MM.1S (cell line): ENCODE measurements around the gene LMBR1.

Experiments used
- DNase-seq: peaks from one replicate; pipeline ENCODE4 v3.0.0-alpha.2; 2015
- H2AFZ ChIP-seq: fragments of 300-600 bp; sonication (generic); 2 replicates; pipeline ENCODE4 v1.6.0; 2016; ENCODE audit warnings: antibody characterized with exemption, low read length
- H3F3A ChIP-seq: fragments of 300-600 bp; sonication (generic); 2 replicates; pipeline ENCODE4 v1.6.1; 2016; ENCODE audit warnings: mild to moderate bottlenecking, antibody characterized with exemption, low read length, moderate library complexity, mixed read lengths; ENCODE audit not compliant: insufficient read depth
- H3K27ac ChIP-seq: fragments of 300-600 bp; sonication (generic); 2 replicates; pipeline ENCODE4 v1.5.1; 2016; ENCODE audit warnings: mild to moderate bottlenecking, low read length
- H3K27me3 ChIP-seq: fragments of 300-600 bp; sonication (generic); replicated peaks from 2 replicates; pipeline ENCODE4 v1.6.0; 2016; ENCODE audit warnings: low read length; ENCODE audit not compliant: insufficient read depth
- H3K36me3 ChIP-seq: fragments of 300-600 bp; sonication (generic); replicated peaks from 2 replicates; pipeline ENCODE4 v1.6.1; 2016; ENCODE audit warnings: mild to moderate bottlenecking, low read length, mixed read lengths; ENCODE audit not compliant: insufficient read depth
- H3K4me1 ChIP-seq: fragments of 300-600 bp; sonication (generic); 2 replicates; pipeline ENCODE4 v1.6.1; 2016; ENCODE audit warnings: low read length, mixed read lengths
- H3K4me2 ChIP-seq: fragments of 300-600 bp; sonication (generic); 2 replicates; pipeline ENCODE4 v1.6.0; 2016; ENCODE audit warnings: low read depth, low read length
- H3K4me3 ChIP-seq: fragments of 300-600 bp; sonication (generic); 2 replicates; pipeline ENCODE4 v1.5.1; 2016; ENCODE audit warnings: low read length, mixed read lengths
- H3K79me2 ChIP-seq: fragments of 300-600 bp; sonication (generic); 2 replicates; pipeline ENCODE4 v1.6.1; 2016; ENCODE audit warnings: mixed run types, low read length, mixed read lengths
- H3K9ac ChIP-seq: fragments of 300-600 bp; sonication (generic); 2 replicates; pipeline ENCODE4 v1.6.1; 2016; ENCODE audit warnings: low read length, mixed read lengths
- H3K9me2 ChIP-seq: fragments of 300-600 bp; sonication (generic); replicated peaks from 2 replicates; pipeline ENCODE4 v1.6.1; 2016; ENCODE audit warnings: mild to moderate bottlenecking, low read length, mixed read lengths; ENCODE audit not compliant: insufficient read depth
- H3K9me3 ChIP-seq: fragments of 300-600 bp; sonication (generic); replicated peaks from 2 replicates; pipeline ENCODE4 v1.6.1; 2016; ENCODE audit warnings: mild to moderate bottlenecking, low read length, mixed read lengths; ENCODE audit not compliant: insufficient read depth
- H4K20me1 ChIP-seq: fragments of 300-600 bp; sonication (generic); 2 replicates; pipeline ENCODE4 v1.6.1; 2016; ENCODE audit warnings: mild to moderate bottlenecking, low read length, moderate library complexity, mixed read lengths; ENCODE audit not compliant: insufficient read depth
- CTCF ChIP-seq: fragments of 300-600 bp; sonication (generic); IDR thresholded peaks from 2 replicates; pipeline ENCODE4 v1.5.1; 2016; ENCODE audit warnings: antibody characterized with exemption, low read length, mixed read lengths
- EZH2 ChIP-seq: fragments of 300-600 bp; sonication (generic); optimal IDR thresholded peaks from 2 replicates; pipeline ENCODE3; 2017; ENCODE audit warnings: low read depth, mild to moderate bottlenecking, antibody characterized with exemption, low read length, mixed read lengths
- EZH2phosphoT487 ChIP-seq: fragments of 300-600 bp; sonication (generic); IDR thresholded peaks from 2 replicates; pipeline ENCODE4 v1.6.1; 2018; ENCODE audit warnings: antibody characterized with exemption, low read length

LMBR1 gene

GRCh38 chr7:156642306-156643045 is 250.5 kb downstream of the LMBR1 start:
- TF ChIP-seq CTCF (no peak), EZH2 (no peak)
- Histone ChIP-seq H3K9me2 (no peaks in the 10 kb centered on the region), H4K20me1 (no peaks in the 10 kb centered on the region), H3K27me3 (no peaks in the 10 kb centered on the region), H3K4me1 (peaks cover 11% of the 10 kb centered on the region; the same call in 1 of the 2 replicates), H3K4me2 (no peak overlapping the region), H3K9me3 (no peaks in the 10 kb centered on the region), H3K9ac (no peak overlapping the region), H2AFZ (no peak overlapping the region), H3K27ac (no peak overlapping the region), H3K4me3 (no peak overlapping the region), H3K36me3 (no peaks in the 10 kb centered on the region), H3K79me2 (no peaks in the 10 kb centered on the region), H3F3A (peaks cover 8% of the 10 kb centered on the region; the same call in 1 of the 2 replicates)
- DNase-seq, result no peak

- H3F3A ChIP-seq, result peaks cover 8% of the 10 kb centered on the region; the same call in 1 of the 2 replicates
- peak overlapping the region; percentile 83 for H3K4me2 ChIP-seq
- no peaks in the 10 kb centered on the region for H3K9me2 ChIP-seq
- TF ChIP-seq EZH2phosphoT487, result no peak
- TF ChIP-seq EZH2, result no peak
- TF ChIP-seq CTCF, result no peak
- peak overlapping the region; percentile 87 for H3K9ac ChIP-seq
- H3K79me2 ChIP-seq, result no peaks in the 10 kb centered on the region
- no peaks in the 10 kb centered on the region for H3K36me3 ChIP-seq
- peak overlapping the region; percentile 86 for H3K4me3 ChIP-seq
- H2AFZ ChIP-seq, result peak overlapping the region; percentile 92
- H3K9me3 ChIP-seq, result no peaks in the 10 kb centered on the region
- peak; percentile 73 for DNase-seq
- H4K20me1 ChIP-seq, result no peaks in the 10 kb centered on the region
- H3K4me1 ChIP-seq, result peaks cover 11% of the 10 kb centered on the region; the same call in 1 of the 2 replicates
- peak overlapping the region; percentile 71 for H3K27ac ChIP-seq
- no peaks in the 10 kb centered on the region for H3K27me3 ChIP-seq
Observed at GRCh38 chr7:156640949-156641485, 252.0 kb downstream of the LMBR1 start.

- H3K27me3 ChIP-seq, result no peaks in the 10 kb centered on the region
- H3K36me3 ChIP-seq, result no peaks in the 10 kb centered on the region
- H3K9me2 ChIP-seq, result no peaks in the 10 kb centered on the region
- H3F3A ChIP-seq, result peaks cover 8% of the 10 kb centered on the region; the same call in 1 of the 2 replicates
- no peaks in the 10 kb centered on the region for H3K79me2 ChIP-seq
- peak within 1 kb of the TSS; percentile 87 for H3K9ac ChIP-seq
- peak within 1 kb of the TSS; percentile 71 for H3K27ac ChIP-seq
- peak within 1 kb of the TSS; percentile 92 for H2AFZ ChIP-seq
- peaks cover 11% of the 10 kb centered on the region; the same call in 1 of the 2 replicates for H3K4me1 ChIP-seq
- TF ChIP-seq EZH2phosphoT487 (no peak), CTCF (no peak), EZH2 (no peak)
- H3K4me3 ChIP-seq, result peak within 1 kb of the TSS; percentile 86
- no peaks in the 10 kb centered on the region for H3K9me3 ChIP-seq
- DNase-seq, result peak; percentile 98
- peak within 1 kb of the TSS; percentile 86 for H3K4me2 ChIP-seq
- no peaks in the 10 kb centered on the region for H4K20me1 ChIP-seq
Observed at GRCh38 chr7:156640257-156640948, 252.6 kb downstream of the LMBR1 start, which contains the start of gene RNF32. Gene RNF32, plus strand, starts transcription at chr7:156640774. Its CDS starts 3,104 bp downstream, at chr7:156643878.
